ENCODE data around the gene ABCC10. TPM values are rescaled to one million over a fixed set of nuclear protein-coding genes. Genes with fewer than 3 reads are reported as not detected.
"Not testable (repeated sequence)": the region's sequence is repeated elsewhere in the genome, so short reads cannot be mapped to it uniquely, and the experiment has no call there.

ABCC10 gene
- total RNA-seq, 2 donors from 2014 or later, result 21.1 to 22.4 TPM

- no peak for DNase-seq (ENCODE audit: low spot score)
- intact Hi-C loops (cut with DNase I), result no loop called here
These were observed 53.7 kb downstream of the ABCC10 start for GRCh38 chr6:43481075-43481474.

GRCh38 chr6:43481591-43482236, 54.4 kb downstream of the ABCC10 start:
- no peak for DNase-seq (ENCODE audit: low spot score)
- intact Hi-C loops (cut with DNase I), result no loop called here

DNA sequence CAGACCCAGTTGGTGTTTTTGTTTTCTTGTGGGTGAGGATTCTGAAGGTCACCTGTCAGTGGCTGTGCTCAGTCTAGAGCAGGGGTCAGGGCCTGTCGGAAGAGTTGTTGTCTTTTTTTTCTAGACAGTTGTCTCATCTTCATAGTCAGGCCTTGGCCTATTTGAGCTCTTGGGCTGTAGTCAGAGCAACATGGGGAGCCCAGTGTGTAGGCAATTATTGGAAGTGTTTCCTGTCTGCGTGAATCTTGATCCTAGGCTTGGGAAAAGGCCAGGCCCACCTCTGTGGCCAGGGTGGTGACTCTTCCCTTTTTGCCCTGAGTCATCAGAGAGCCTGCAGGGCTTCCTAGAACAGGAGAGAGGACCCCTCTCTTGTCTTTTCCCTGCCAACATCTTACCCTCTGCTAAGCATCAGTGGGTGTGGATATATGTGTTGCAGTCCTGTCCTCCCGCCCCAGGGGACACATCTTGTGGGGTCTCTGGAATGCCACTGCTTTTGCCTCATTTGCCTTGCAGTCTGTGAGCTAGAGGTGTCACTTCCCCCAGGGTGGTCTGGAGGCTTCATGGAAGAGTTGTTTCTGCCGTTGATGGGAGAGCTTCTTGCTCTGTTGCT, 61.4 kb downstream of the ABCC10 start:
- DNase-seq (ENCODE audit: low spot score), result no peak
- intact Hi-C loops (cut with DNase I), result no loop called here

GRCh38 chr6:43489277-43490072, 62.1 kb downstream of the ABCC10 start:
- intact Hi-C loops (cut with DNase I), result no loop called here
- no peak for DNase-seq (ENCODE audit: low spot score)

DNA sequence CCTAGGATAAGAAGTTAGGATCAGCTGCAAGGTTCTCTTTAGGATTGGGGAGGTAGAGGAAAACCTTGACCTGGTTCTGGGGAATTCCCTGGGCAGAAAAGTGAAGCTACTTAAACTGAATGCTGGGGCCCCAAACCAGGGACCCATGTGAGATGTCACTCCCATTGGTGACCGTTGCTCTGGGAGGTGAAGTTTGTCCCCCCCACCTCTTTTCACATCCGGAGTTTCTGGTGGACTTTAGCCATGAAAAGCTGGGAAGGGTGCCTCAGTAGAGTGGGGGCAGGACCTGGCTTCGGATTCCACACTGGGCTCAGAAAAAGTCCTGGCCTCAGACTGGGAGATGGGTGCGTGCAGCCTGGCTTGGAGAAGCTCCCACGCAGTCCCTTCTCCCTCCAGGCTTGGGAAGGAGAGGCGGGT, 63.2 kb downstream of the ABCC10 start:
- DNase-seq (ENCODE audit: low spot score), result no peak
- intact Hi-C loops (cut with DNase I), result no loop called here

- peak; percentile 96 for DNase-seq (ENCODE audit: low spot score)
- intact Hi-C loops (cut with DNase I), result no loop called here
These were observed 64.7 kb downstream of the ABCC10 start for GRCh38 chr6:43491750-43492661.

DNA sequence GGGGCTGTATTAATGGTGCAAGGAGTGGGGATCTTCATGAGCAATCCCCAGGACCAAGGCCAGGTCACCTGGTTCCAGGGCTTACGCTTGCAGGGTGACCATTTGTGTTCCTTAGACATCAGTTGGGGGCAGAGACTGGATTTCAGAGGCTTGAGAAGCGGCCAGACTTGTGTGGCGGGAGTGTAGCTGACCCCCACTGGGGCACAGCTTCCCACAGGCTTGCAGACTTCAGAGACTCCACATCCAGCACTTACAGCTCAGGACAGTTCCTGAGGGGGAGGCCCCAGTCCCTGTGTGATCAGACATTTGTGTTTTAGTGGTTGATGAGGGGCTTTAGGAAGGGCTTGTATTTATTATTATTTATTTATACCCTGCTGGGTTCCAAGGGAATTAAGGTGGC, 65.3 kb downstream of the ABCC10 start:
- no peak for DNase-seq (ENCODE audit: low spot score)
- intact Hi-C loops (cut with DNase I), result no loop called here

DNA sequence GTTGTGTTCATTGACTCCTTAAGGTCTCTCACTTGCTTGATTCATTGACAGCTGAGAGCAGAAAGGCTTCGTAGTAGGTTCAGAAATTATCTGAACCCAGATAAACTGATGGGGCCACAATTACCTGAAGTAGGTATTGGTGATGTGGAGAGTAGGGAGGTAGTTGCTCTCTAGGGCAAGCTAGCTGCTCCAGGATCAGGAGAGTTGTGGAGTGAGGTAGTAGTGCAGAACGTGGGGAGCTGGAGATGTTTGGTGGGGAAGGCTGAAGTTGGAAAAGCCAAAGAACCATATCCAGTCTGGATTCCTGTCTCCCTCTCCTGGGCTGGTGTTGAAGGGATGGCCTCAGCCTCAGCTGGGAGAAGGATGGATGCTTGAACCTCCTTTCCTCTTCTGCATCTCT, 65.9 kb downstream of the ABCC10 start:
- intact Hi-C loops (cut with DNase I), result no loop called here
- no peak for DNase-seq (ENCODE audit: low spot score)

GRCh38 chr6:43493833-43494232, 66.5 kb downstream of the ABCC10 start:
- DNase-seq (ENCODE audit: low spot score), result no peak
- intact Hi-C loops (cut with DNase I), result no loop called here

GRCh38 chr6:43494321-43494720, 67.0 kb downstream of the ABCC10 start:
- no peak for DNase-seq (ENCODE audit: low spot score)
- intact Hi-C loops (cut with DNase I), result no loop called here

DNA sequence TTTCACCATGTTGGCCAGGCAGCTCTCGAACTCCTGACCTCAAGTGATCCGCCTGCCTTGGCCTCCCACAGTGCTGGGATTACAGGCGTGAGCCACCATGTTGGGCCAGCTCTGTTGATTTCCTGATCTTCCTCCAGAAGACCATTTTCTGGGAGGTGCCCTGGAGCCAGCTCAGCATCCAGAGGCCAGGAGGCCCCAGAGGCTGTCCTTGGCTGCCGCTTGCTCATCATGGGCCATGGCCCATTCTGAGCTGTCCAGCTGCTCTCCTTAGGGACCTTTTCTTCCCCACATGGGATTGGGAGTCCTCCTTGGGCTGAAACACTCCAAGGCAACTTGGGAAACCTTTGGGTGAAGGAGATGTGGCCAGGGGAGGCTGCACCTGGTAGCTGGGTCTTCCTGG, 67.4 kb downstream of the ABCC10 start:
- intact Hi-C loops (cut with DNase I), result no loop called here
- no peak for DNase-seq (ENCODE audit: low spot score)

- DNase-seq (ENCODE audit: low spot score), result no peak
- intact Hi-C loops (cut with DNase I), result no loop called here
These were observed 68.1 kb downstream of the ABCC10 start for GRCh38 chr6:43495409-43495941.

DNA sequence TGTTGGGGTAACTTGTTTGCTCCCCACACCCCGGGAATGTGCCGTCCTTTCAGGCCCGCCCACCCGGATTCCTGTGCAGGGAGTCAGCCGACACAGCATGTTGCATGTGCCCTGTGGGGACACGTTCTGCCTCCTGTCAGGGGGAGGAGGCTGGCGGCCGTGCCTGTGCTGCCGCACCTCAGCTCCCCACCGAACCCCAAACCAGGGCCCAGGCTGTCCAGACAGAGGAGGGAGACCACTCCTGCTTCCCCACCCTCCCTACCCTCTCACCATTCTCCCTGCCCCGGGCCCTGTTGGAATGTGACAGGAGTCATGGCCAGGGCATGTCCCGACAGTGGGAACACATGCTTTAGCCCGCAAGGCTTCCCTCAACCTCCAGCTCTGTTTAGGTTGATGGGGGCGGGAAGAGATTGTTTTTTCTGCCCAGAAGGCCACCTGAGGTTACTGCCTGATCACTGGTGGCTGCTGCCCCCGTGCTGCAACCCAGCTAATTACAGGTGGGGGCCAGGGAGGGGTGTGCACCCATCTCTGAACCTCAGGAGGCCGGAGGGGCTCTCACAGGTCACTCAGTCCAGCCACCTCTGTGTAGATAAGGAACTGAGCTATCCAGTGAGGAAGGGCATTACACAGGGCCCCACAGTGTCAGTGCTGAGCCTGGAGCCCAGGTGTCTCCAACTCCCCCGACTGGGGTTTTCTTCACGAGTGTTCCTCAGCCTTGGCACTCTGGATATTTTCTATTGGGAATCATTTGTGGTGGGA, 69.2 kb downstream of the ABCC10 start:
- no peak for DNase-seq (ENCODE audit: low spot score)
- intact Hi-C loops (cut with DNase I), result no loop called here

DNA sequence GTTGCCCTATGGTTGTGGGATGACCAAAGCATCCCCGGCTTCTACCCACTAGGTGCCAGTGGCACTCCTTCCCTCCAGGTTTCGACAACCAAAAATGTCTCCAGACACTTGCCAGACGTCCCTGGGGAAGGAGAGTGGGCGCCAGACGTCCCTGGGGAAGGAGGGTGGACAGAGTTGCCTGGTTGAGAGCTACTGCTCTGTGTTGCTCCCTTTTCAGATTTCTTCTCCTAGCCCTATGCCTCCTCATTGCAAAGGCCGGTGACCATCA, 69.7 kb downstream of the ABCC10 start:
- intact Hi-C loops (cut with DNase I), result no loop called here
- DNase-seq (ENCODE audit: low spot score), result no peak

DNA sequence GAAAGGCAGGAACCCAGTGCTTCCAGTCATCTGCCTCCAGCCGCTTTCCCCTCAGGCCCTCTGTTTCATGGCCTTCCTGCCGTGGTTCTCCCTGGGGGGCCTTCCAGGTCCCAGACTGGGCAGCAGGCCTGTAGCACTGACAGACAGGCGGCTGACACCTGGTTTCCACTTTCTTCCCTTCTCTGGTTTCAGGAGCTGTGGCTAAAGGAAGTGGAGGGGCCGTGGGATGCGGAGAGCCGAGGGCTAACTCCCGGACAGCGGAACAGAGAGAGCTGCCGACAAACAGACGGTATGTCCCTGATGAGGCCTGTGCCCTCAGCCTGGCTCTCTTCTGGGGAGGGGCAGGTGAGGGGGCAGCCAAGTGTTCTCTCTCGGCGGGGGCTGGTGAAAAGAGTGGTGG, 70.3 kb downstream of the ABCC10 start:
- intact Hi-C loops (cut with DNase I), result no loop called here
- DNase-seq (ENCODE audit: low spot score), result no peak

DNA sequence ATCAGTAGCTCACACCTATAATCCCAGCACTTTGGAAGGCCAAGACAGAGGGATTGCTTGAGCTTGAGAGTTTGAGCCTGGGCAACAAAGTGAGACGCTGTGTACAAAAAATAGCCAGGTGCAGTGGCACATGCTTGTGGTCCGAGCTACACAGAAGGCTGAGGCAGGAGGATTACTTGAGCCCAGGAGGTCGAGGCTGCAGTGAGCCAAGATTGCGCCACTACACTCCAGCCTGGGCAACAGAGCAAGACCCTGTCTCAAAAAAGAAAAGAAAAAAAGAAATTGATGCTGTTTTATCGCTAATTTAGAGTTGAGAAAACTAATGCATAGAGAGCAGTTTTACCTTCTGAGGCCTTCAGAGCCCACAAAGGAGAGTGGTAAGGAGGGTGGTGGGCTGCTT, 71.0 kb downstream of the ABCC10 start:
- intact Hi-C loops (cut with DNase I); DNase-seq (ENCODE audit: low spot score): not testable (repeated sequence)

GRCh38 chr6:43499028-43499815, 71.9 kb downstream of the ABCC10 start:
- DNase-seq (ENCODE audit: low spot score), result peak; percentile 22
- intact Hi-C loops (cut with DNase I), result no loop called here

All from posterior vena cava (tissue), 2 donors.